HG03571 (cell line): Measurements from ENCODE around the gene AZU1.

ENCODE experiments used
- ATAC-seq: cut with Tn5 transposase; IDR thresholded peaks from one replicate; pipeline ENCODE4 v1.9.1; 2021; ENCODE audit not compliant: unreplicated experiment

The AZU1 gene

GRCh38 chr19:827710-828321 is at the start of gene AZU1:
Gene AZU1, plus strand, starts transcription at chr19:827837. Its CDS starts 10 bp downstream, at chr19:827847.
- no peak for ATAC-seq

GRCh38 chr19:778910-779653 is 48.6 kb upstream of the AZU1 start:
- ATAC-seq = no peak

GRCh38 chr19:780935-781334 is 46.7 kb upstream of the AZU1 start:
- no peak for ATAC-seq

- ATAC-seq = no peak
These were observed 45.8 kb upstream of the AZU1 start for GRCh38 chr19:781800-782184.

GRCh38 chr19:782185-782877 is 45.3 kb upstream of the AZU1 start:
- no peak for ATAC-seq

GRCh38 chr19:782878-783668 is 44.6 kb upstream of the AZU1 start:
- no peak for ATAC-seq

- ATAC-seq = no peak
These were observed 43.1 kb upstream of the AZU1 start for GRCh38 chr19:784541-784940.

GRCh38 chr19:787536-787935 is 40.1 kb upstream of the AZU1 start:
- no peak for ATAC-seq

- ATAC-seq = no peak
These were observed 39.0 kb upstream of the AZU1 start for GRCh38 chr19:788686-788982.

- ATAC-seq = no peak
These were observed 38.5 kb upstream of the AZU1 start for GRCh38 chr19:788983-789700.

- no peak for ATAC-seq
These were observed 38.0 kb upstream of the AZU1 start for GRCh38 chr19:789701-790060.

GRCh38 chr19:791007-791566 is 36.5 kb upstream of the AZU1 start:
- no peak for ATAC-seq

GRCh38 chr19:791567-792305 is 35.9 kb upstream of the AZU1 start:
- ATAC-seq = no peak

GRCh38 chr19:792306-792885 is 35.2 kb upstream of the AZU1 start:
- ATAC-seq = no peak

- ATAC-seq = no peak
These were observed 33.8 kb upstream of the AZU1 start for GRCh38 chr19:793806-794205.

- ATAC-seq = no peak
These were observed 32.5 kb upstream of the AZU1 start for GRCh38 chr19:795073-795611.

- no peak for ATAC-seq
These were observed 31.7 kb upstream of the AZU1 start for GRCh38 chr19:795691-796581.
